GDM1 (cell line): ENCODE results near the gene GPX1.

ENCODE experiments used
- DNase-seq: peaks from one replicate; lab custom pipeline; 2025; lab: John Stamatoyannopoulos, UW

GPX1 gene

DNA sequence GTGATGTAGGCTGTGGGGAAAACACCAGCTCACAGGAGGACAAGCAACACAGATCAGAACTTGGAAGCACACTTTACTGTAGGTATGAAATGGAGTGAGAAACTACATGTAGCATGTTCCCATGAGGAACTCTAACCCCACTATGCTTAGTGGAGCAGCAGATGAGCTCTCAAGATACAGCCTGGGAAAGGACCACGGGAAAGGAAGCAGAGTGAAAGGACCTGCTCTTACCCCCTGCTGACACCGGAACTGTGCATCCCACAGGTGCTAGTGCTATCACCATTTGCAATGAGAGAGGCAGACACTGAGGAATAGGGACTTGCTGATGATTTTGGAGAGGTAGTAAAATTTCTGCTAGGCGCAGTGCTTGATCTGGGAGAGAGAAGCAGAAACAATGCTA, 46.9 kb downstream of the GPX1 start:
- DNase-seq: no peak

DNA sequence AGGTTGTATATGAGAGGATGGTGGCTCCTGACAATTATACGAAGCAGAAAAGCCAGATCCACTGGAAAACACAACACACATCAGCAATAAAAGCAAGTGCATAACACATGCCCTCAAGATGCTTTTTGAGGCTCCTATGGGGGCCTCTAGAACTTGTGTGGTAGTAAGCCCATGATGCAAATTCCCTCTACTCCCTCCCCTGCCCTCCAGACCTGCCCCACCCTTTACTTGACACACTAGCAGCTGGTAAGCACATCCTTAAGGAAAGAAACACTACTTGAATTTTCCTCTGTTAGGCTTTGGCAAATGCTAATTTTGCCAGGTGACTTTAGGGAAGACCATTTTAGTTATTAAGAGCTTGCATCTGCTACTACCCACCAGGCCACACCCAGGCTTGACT, 47.5 kb downstream of the GPX1 start:
- no peak for DNase-seq
